Measurements from ENCODE around the gene BAK1.
"Not testable (repeated sequence)": the region's sequence is repeated elsewhere in the genome, so short reads cannot be mapped to it uniquely, and the experiment has no call there.

Gene BAK1

GRCh38 chr6:33602180-33602579 lies 22.1 kb upstream of the BAK1 start:
- CTCF ChIA-PET = interaction anchor here (1.1 to 1.9 kb wide), 2 partner anchors 10 to 12 kb away, joined by 5 to 8 read pairs; no protein-coding TSS in a partner anchor
- no peak for TF ChIP-seq CTCF (IDR thresholded peaks at IDR 0.05; ENCODE audit: control extremely low read depth, extremely low read depth, low read depth, missing control alignments)
- POLR2A ChIA-PET = no interaction called here
- DNase-seq (ENCODE audit: extremely low spot score) = no peak

- ChIA-PET CTCF (interaction anchor here (1.0 to 1.9 kb wide), 3 partner anchors 8 to 101 kb away, joined by 3 to 8 read pairs (median 4); no protein-coding TSS in a partner anchor), POLR2A (no interaction called here)
- no peak for TF ChIP-seq CTCF (IDR thresholded peaks at IDR 0.05; ENCODE audit: control extremely low read depth, extremely low read depth, low read depth, missing control alignments)
- no peak for DNase-seq (ENCODE audit: extremely low spot score)
Measured at GRCh38 chr6:33600761-33601160, 20.7 kb upstream of the BAK1 start.

- POLR2A ChIA-PET = no interaction called here
- CTCF ChIA-PET = interaction anchor here (3.9 kb wide), 1 partner anchor 8 kb away, joined by 19 read pairs; no protein-coding TSS in a partner anchor
- TF ChIP-seq CTCF (IDR thresholded peaks at IDR 0.05; ENCODE audit: control extremely low read depth, extremely low read depth, low read depth, missing control alignments) = no peak
- no peak for DNase-seq (ENCODE audit: extremely low spot score)
Measured at GRCh38 chr6:33599413-33599938, 19.4 kb upstream of the BAK1 start.

- DNase-seq (ENCODE audit: extremely low spot score) = no peak
- TF ChIP-seq CTCF (IDR thresholded peaks at IDR 0.05; ENCODE audit: control extremely low read depth, extremely low read depth, low read depth, missing control alignments) = no peak
- ChIA-PET POLR2A (no interaction called here), CTCF (interaction anchor here (1.0 to 5.9 kb wide), 6 partner anchors 8 to 173 kb away, joined by 3 to 39 read pairs (median 6); no protein-coding TSS in a partner anchor)
Measured at GRCh38 chr6:33597551-33598322, 17.7 kb upstream of the BAK1 start.

GRCh38 chr6:33596894-33597293 lies 16.8 kb upstream of the BAK1 start:
- POLR2A ChIA-PET; DNase-seq (ENCODE audit: extremely low spot score): not testable (repeated sequence)
- CTCF ChIA-PET = interaction anchor here (1.0 to 5.9 kb wide), 5 partner anchors 11 to 174 kb away, joined by 3 to 39 read pairs (median 8); no protein-coding TSS in a partner anchor

GRCh38 chr6:33595001-33595846 lies 15.1 kb upstream of the BAK1 start:
- TF ChIP-seq CTCF (IDR thresholded peaks at IDR 0.05; ENCODE audit: control extremely low read depth, extremely low read depth, low read depth, missing control alignments) = no peak
- ChIA-PET CTCF (interaction anchor here (1.1 to 18.3 kb wide), 4 partner anchors 10 to 176 kb away, joined by 4 to 231 read pairs (median 28); no protein-coding TSS in a partner anchor), POLR2A (no interaction called here)
- DNase-seq (ENCODE audit: extremely low spot score) = no peak
